IMR-90 (cell line): ENCODE data around the gene MYOM1. TPM values are rescaled to one million over a fixed set of nuclear protein-coding genes. Genes with fewer than 3 reads are reported as not detected.

Experiments used
- ATAC-seq: fragments of 200-7000 bp; cut with Tn5 transposase; 2 replicates; pipeline ENCODE4 v1.9.1; 2020; ENCODE audit warnings: low read depth, mild to moderate bottlenecking, moderate library complexity
- BruUV-seq: library from RNA; stranded (reverse); fragments of 400-500 nt; replicated peaks from 2 replicates; lab custom pipeline; 2021; lab: Mats Ljungman, UMichigan
- CTCF ChIA-PET: fragments of 300-600 bp; formaldehyde crosslinking; extraction: SDS; loops from one replicate; lab custom pipeline; 2021; ENCODE audit warnings: antibody characterized with exemption; lab: Yijun Ruan, JAX
- POLR2A ChIA-PET: fragments of 300-600 bp; sonication (Branson Sonifier 250); formaldehyde crosslinking; loops from one replicate; lab custom pipeline; 2022; ENCODE audit warnings: antibody characterized with exemption; ENCODE audit not compliant: unreplicated experiment; lab: Charles Lee
- DNase-seq: peaks from one replicate; pipeline ENCODE4 v3.0.0; 2013
- H2AFZ ChIP-seq: replicated peaks from 2 replicates; pipeline ENCODE3; 2013; ENCODE audit warnings: low read length, mild to moderate bottlenecking; ENCODE audit not compliant: poor library complexity
- H2AK5ac ChIP-seq: 2 replicates; pipeline ENCODE4 v1.6.1; 2013; ENCODE audit warnings: low read depth, low read length, inconsistent platforms
- H2AK9ac ChIP-seq: replicated peaks from 2 replicates; pipeline ENCODE3; 2013; ENCODE audit warnings: mild to moderate bottlenecking, low read depth, low read length, moderate library complexity; ENCODE audit not compliant: poor library complexity
- H2BK120ac ChIP-seq: 2 replicates; pipeline ENCODE4 v1.6.1; 2013; ENCODE audit warnings: low read depth, low read length, inconsistent platforms
- H2BK15ac ChIP-seq: 3 replicates; pipeline ENCODE4 v1.6.1; 2013; ENCODE audit warnings: low read depth, low read length, inconsistent platforms
- H2BK20ac ChIP-seq: 2 replicates; pipeline ENCODE4 v1.6.1; 2013; ENCODE audit warnings: low read depth, mild to moderate bottlenecking, inconsistent platforms, low read length, moderate library complexity
- H2BK5ac ChIP-seq: 2 replicates; pipeline ENCODE4 v1.6.1; 2013; ENCODE audit warnings: mild to moderate bottlenecking, low read depth, low read length, inconsistent platforms; ENCODE audit not compliant: poor library complexity, severe bottlenecking
- H3K14ac ChIP-seq: replicated peaks from 2 replicates; pipeline ENCODE4 v1.6.1; 2013; ENCODE audit warnings: low read depth, low read length, inconsistent platforms
- H3K18ac ChIP-seq: 2 replicates; pipeline ENCODE4 v1.6.1; 2013; ENCODE audit warnings: low read depth, low read length, control low read depth
- H3K23ac ChIP-seq: 2 replicates; pipeline ENCODE4 v1.6.1; 2013; ENCODE audit warnings: low read depth, low read length, inconsistent platforms
- H3K27ac ChIP-seq: 2 replicates; pipeline ENCODE4 v1.5.1; 2013; ENCODE audit warnings: mild to moderate bottlenecking, control low read depth, low read length; ENCODE audit not compliant: insufficient read depth
- H3K27me3 ChIP-seq: 2 replicates; pipeline ENCODE4 v1.6.1; 2013; ENCODE audit warnings: low read length; ENCODE audit not compliant: control insufficient read depth, insufficient read depth
- H3K36me3 ChIP-seq: 2 replicates; pipeline ENCODE4 v1.6.1; 2013; ENCODE audit warnings: low read length, mixed read lengths; ENCODE audit not compliant: control insufficient read depth, insufficient read depth
- H3K4ac ChIP-seq: 2 replicates; pipeline ENCODE4 v1.6.1; 2013; ENCODE audit warnings: low read depth, low read length, inconsistent platforms
- H3K4me1 ChIP-seq: 2 replicates; pipeline ENCODE4 v1.6.1; 2013; ENCODE audit warnings: low read length, mixed read lengths; ENCODE audit not compliant: control insufficient read depth, insufficient read depth
- H3K4me2 ChIP-seq: 2 replicates; pipeline ENCODE4 v1.6.1; 2013; ENCODE audit warnings: low read depth, mild to moderate bottlenecking, control low read depth, low read length, moderate library complexity
- H3K4me3 ChIP-seq: 2 replicates; pipeline ENCODE4 v1.5.1; 2013; ENCODE audit warnings: low read depth, mild to moderate bottlenecking, control low read depth, low read length, moderate library complexity; ENCODE audit not compliant: insufficient read depth
- H3K56ac ChIP-seq: 2 replicates; pipeline ENCODE4 v1.6.1; 2013; ENCODE audit warnings: low read length, inconsistent platforms; ENCODE audit not compliant: insufficient read depth; ENCODE audit errors: extremely low read depth
- H3K79me1 ChIP-seq, 2 experiments: 2 replicates each; pipeline ENCODE4 v1.6.1; 2013; ENCODE audit warnings: low read length in 2 of 2, inconsistent platforms in 1 of 2, low read depth in 1 of 2
- H3K9ac ChIP-seq: 2 replicates; pipeline ENCODE4 v1.6.1; 2013; ENCODE audit warnings: low read depth, low read length, control low read depth
- H3K9me1 ChIP-seq: 2 replicates; pipeline ENCODE4 v1.6.1; 2013; ENCODE audit warnings: low read length, inconsistent platforms; ENCODE audit not compliant: insufficient read depth
- H3K9me3 ChIP-seq: 2 replicates; pipeline ENCODE4 v1.6.1; 2013; ENCODE audit warnings: low read length; ENCODE audit not compliant: control insufficient read depth, insufficient read depth
- H4K20me1 ChIP-seq: 2 replicates; pipeline ENCODE4 v1.6.1; 2013; ENCODE audit warnings: low read length, inconsistent platforms; ENCODE audit not compliant: insufficient read depth
- H4K5ac ChIP-seq: 2 replicates; pipeline ENCODE4 v1.6.1; 2013; ENCODE audit warnings: mild to moderate bottlenecking, low read depth, low read length, control low read depth
- H4K8ac ChIP-seq, 2 experiments: 2 replicates each; pipeline ENCODE4 v1.6.1; 2013; ENCODE audit warnings: low read depth in 2 of 2, low read length in 2 of 2, control low read depth in 1 of 2, inconsistent platforms in 1 of 2
- H4K91ac ChIP-seq: 2 replicates; pipeline ENCODE4 v1.6.1; 2013; ENCODE audit warnings: low read depth, low read length, inconsistent platforms; ENCODE audit not compliant: insufficient read depth
- BHLHE40 ChIP-seq: fragments of 150-350 bp; IDR thresholded peaks from 2 replicates; pipeline ENCODE4 v1.6.1; 2016; ENCODE audit warnings: mild to moderate bottlenecking, low read depth, low read length
- CEBPB ChIP-seq: IDR thresholded peaks from 2 replicates; pipeline ENCODE4 v1.6.1; 2012; ENCODE audit warnings: low read depth, low read length, improper control_type of control experiment
- CHD1 ChIP-seq: IDR thresholded peaks from 2 replicates; pipeline ENCODE4 v1.6.1; 2012; ENCODE audit warnings: low read depth, low read length, improper control_type of control experiment
- FOS ChIP-seq: fragments of 150-350 bp; IDR thresholded peaks from 2 replicates; pipeline ENCODE4 v1.6.1; 2016; ENCODE audit warnings: low read depth, low read length
- MAFK ChIP-seq: IDR thresholded peaks from 2 replicates; pipeline ENCODE4 v1.6.1; 2012; ENCODE audit warnings: low read depth, low read length, improper control_type of control experiment
- MAZ ChIP-seq: IDR thresholded peaks from 2 replicates; pipeline ENCODE4 v1.6.1; 2012; ENCODE audit warnings: low read depth, mild to moderate bottlenecking, low read length, improper control_type of control experiment, moderate library complexity, borderline replicate concordance
- MXI1 ChIP-seq: IDR thresholded peaks from 2 replicates; pipeline ENCODE4 v1.6.1; 2012; ENCODE audit warnings: low read depth, mild to moderate bottlenecking, low read length, moderate library complexity, borderline replicate concordance
- NFE2L2 ChIP-seq: fragments of 150-350 bp; IDR thresholded peaks from 2 replicates; pipeline ENCODE4 v1.6.1; 2016; ENCODE audit warnings: low read depth, mild to moderate bottlenecking, low read length
- POLR2A ChIP-seq: IDR thresholded peaks from 2 replicates; pipeline ENCODE4 v1.6.1; 2012; ENCODE audit warnings: mild to moderate bottlenecking, low read depth, low read length
- RAD21 ChIP-seq: IDR thresholded peaks from 2 replicates; pipeline ENCODE4 v1.6.1; 2012; ENCODE audit warnings: low read length, improper control_type of control experiment
- RCOR1 ChIP-seq: IDR thresholded peaks from 2 replicates; pipeline ENCODE4 v1.6.1; 2012; ENCODE audit warnings: mild to moderate bottlenecking, low read length, improper control_type of control experiment; ENCODE audit not compliant: insufficient replicate concordance
- RFX5 ChIP-seq: IDR thresholded peaks from 2 replicates; pipeline ENCODE4 v1.8.0; 2012; ENCODE audit warnings: low read depth, mild to moderate bottlenecking, low read length, moderate library complexity
- SMC3 ChIP-seq: fragments of 150-350 bp; IDR thresholded peaks from 2 replicates; pipeline ENCODE4 v1.6.1; 2016; ENCODE audit warnings: low read depth, mild to moderate bottlenecking, antibody characterized with exemption, low read length, moderate library complexity
- WGBS, 2 experiments: methylation state at CpG; one replicate each; pipeline versions ENCODE4 v1.1.5 to v1.1.7; 2013; ENCODE audit warnings: missing lambda C conversion rate in 2 of 2; ENCODE audit not compliant: insufficient read length in 1 of 2; ENCODE audit errors: extremely low coverage in 2 of 2; 5-methylcytosine and 5-hydroxymethylcytosine counted together
- dilution Hi-C: fragments of 300-500 bp; cut with HindIII; formaldehyde crosslinking; loops from one replicate; pipeline ENCODE4 v1.14.3; 2018; ENCODE audit warnings: low sequenced_read_pairs; ENCODE audit not compliant: unreplicated experiment
- in situ Hi-C: fragments of 300-500 bp; cut with MboI; formaldehyde crosslinking; loops from 3 replicates; pipeline ENCODE4 v1.14.3; 2019; ENCODE audit warnings: low sequenced_read_pairs, inconsistent platforms, mixed read lengths
- intact Hi-C: fragments of 100-400 bp; cut with micrococcal nuclease; formaldehyde crosslinking; loops from 2 replicates; pipeline ENCODE4 v1.10.0; 2022
- polyA plus RNA-seq, 3 experiments: library from polyadenylated mRNA; depleted of rRNA; stranded (reverse); fragments of >200 nt; gene quantifications; 2 replicates each; pipeline ENCODE4 v1.2.3, GENCODE V29; 2012; ENCODE audit warnings: low replicate concordance in 1 of 3
- total RNA-seq: library from RNA; depleted of rRNA; stranded (reverse); fragments of >200 nt; gene quantifications from 2 replicates; pipeline ENCODE4 v1.2.3, GENCODE V29; 2012
- TF ChIP-seq, protein P1 (sequence below): fragments of 150-350 bp; IDR thresholded peaks from 2 replicates; pipeline ENCODE4 v1.6.1; 2017; ENCODE audit warnings: mild to moderate bottlenecking, antibody characterized with exemption, low read length, low read depth
- TF ChIP-seq, protein P2 (sequence below): fragments of 150-350 bp; IDR thresholded peaks from 2 replicates; pipeline ENCODE4 v1.6.1; 2016; ENCODE audit warnings: low read depth, mild to moderate bottlenecking, low read length, moderate library complexity, borderline replicate concordance
- TF ChIP-seq, protein P3 (sequence below): conservative IDR thresholded peaks from 2 replicates; pipeline ENCODE4 v1.5.1; 2012; ENCODE audit warnings: mild to moderate bottlenecking, low read depth, low read length, improper control_type of control experiment

Gene MYOM1
- total and polyA plus RNA-seq, 2 of the 4 experiments (the other 2 are of a cell fraction): under 0.01 to 0.10 TPM

DNA sequence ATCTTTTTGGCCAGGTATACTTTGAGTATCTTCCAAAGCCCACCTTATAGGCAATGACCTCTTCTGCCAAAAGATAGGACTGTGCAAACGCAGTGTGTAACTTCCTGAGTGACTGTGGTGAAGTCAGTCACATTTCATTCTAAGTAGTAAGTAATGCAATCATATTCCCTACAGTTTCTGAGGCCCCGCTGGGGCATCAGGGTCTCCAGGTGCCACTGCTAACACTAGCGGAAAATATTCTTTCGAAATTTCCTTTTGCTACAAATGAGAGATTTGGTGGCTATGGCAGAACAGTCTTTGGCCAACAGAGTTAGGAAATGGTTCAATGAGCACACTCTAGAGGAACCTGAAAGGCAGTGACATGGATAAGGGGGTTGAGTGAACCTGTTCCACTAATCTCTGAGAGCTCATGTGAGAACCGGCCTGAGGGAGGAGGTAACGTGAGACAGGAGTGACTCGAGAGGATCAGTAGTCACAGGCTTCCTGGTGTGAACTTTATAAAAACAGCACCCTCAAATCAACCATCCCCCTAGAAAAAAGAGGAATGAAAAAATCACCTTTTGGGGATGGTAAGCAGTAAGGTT, 104.2 kb downstream of the MYOM1 start:
- Histone ChIP-seq H3K23ac (no peak overlapping the region), H3K27ac (no peak overlapping the region), H2BK120ac (no peak overlapping the region), H3K4me2 (no peak overlapping the region), H2AK9ac (no peak overlapping the region), H3K14ac (no peak overlapping the region), H4K8ac (no peak overlapping the region), H3K56ac (no peak overlapping the region), H4K5ac (no peak overlapping the region), H3K9me3 (no peaks in the 10 kb centered on the region), H3K4me1 (no peaks in the 10 kb centered on the region), H2BK20ac (no peak overlapping the region), H3K27me3 (peaks cover 11% of the 10 kb centered on the region), H2AK5ac (no peak overlapping the region), H3K18ac (no peak overlapping the region), H4K91ac (no peak overlapping the region), H4K20me1 (no peaks in the 10 kb centered on the region), H3K36me3 (no peaks in the 10 kb centered on the region), H3K79me1 (no peaks in the 10 kb centered on the region), H2BK5ac (no peak overlapping the region), H2AFZ (no peak overlapping the region), H3K9ac (no peak overlapping the region), H3K4me3 (no peak overlapping the region), H3K4ac (no peak overlapping the region), H2BK15ac (no peak overlapping the region), H3K9me1 (no peaks in the 10 kb centered on the region)
- CTCF ChIA-PET: interaction anchor here (1.0 kb wide), 1 partner anchor 14 kb away, joined by 3 read pairs; no protein-coding TSS in a partner anchor
- no CpG with 5 or more reads among the region's 7 CpGs for WGBS, 2 experiments
- ATAC-seq (no peak), DNase-seq (no peak)
- POLR2A ChIA-PET: no interaction called here
- intact Hi-C loops: no loop called here
- in situ Hi-C loops: no loop called here
- BruUV-seq: no TSS peak
- TF ChIP-seq RFX5 (no peak), SMC3 (no peak), MXI1 (no peak), BHLHE40 (no peak), RAD21 (no peak), CHD1 (no peak), POLR2A (no peak), FOS (no peak), MAFK (no peak), MAZ (no peak), RCOR1 (no peak), CEBPB (no peak), NFE2L2 (no peak)
- TF ChIP-seq, protein P1, sequence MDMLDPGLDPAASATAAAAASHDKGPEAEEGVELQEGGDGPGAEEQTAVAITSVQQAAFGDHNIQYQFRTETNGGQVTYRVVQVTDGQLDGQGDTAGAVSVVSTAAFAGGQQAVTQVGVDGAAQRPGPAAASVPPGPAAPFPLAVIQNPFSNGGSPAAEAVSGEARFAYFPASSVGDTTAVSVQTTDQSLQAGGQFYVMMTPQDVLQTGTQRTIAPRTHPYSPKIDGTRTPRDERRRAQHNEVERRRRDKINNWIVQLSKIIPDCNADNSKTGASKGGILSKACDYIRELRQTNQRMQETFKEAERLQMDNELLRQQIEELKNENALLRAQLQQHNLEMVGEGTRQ: no peak
- TF ChIP-seq, protein P2, sequence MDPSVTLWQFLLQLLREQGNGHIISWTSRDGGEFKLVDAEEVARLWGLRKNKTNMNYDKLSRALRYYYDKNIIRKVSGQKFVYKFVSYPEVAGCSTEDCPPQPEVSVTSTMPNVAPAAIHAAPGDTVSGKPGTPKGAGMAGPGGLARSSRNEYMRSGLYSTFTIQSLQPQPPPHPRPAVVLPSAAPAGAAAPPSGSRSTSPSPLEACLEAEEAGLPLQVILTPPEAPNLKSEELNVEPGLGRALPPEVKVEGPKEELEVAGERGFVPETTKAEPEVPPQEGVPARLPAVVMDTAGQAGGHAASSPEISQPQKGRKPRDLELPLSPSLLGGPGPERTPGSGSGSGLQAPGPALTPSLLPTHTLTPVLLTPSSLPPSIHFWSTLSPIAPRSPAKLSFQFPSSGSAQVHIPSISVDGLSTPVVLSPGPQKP: no peak
- TF ChIP-seq, protein P3, sequence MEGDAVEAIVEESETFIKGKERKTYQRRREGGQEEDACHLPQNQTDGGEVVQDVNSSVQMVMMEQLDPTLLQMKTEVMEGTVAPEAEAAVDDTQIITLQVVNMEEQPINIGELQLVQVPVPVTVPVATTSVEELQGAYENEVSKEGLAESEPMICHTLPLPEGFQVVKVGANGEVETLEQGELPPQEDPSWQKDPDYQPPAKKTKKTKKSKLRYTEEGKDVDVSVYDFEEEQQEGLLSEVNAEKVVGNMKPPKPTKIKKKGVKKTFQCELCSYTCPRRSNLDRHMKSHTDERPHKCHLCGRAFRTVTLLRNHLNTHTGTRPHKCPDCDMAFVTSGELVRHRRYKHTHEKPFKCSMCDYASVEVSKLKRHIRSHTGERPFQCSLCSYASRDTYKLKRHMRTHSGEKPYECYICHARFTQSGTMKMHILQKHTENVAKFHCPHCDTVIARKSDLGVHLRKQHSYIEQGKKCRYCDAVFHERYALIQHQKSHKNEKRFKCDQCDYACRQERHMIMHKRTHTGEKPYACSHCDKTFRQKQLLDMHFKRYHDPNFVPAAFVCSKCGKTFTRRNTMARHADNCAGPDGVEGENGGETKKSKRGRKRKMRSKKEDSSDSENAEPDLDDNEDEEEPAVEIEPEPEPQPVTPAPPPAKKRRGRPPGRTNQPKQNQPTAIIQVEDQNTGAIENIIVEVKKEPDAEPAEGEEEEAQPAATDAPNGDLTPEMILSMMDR: no peak
- dilution Hi-C loops: no loop called here
